HG03066 (cell line): ENCODE results near the gene ZNRF3.
"Not testable (repeated sequence)": the region's sequence is repeated elsewhere in the genome, so short reads cannot be mapped to it uniquely, and the experiment has no call there.

Experiments
- ATAC-seq: cut with Tn5 transposase; IDR thresholded peaks from one replicate; pipeline ENCODE4 v1.9.1; 2021; ENCODE audit warnings: low read depth; ENCODE audit not compliant: unreplicated experiment

ZNRF3 gene

GRCh38 chr22:29029202-29030000 lies 146.0 kb downstream of the ZNRF3 start:
- no peak for ATAC-seq

GRCh38 chr22:29030016-29030617 lies 146.7 kb downstream of the ZNRF3 start:
- ATAC-seq: no peak

- no peak for ATAC-seq
Observed at GRCh38 chr22:29030618-29031226, 147.3 kb downstream of the ZNRF3 start.

- no peak for ATAC-seq
Observed at GRCh38 chr22:29031227-29032011, 148.0 kb downstream of the ZNRF3 start.

GRCh38 chr22:29032014-29032475 lies 148.7 kb downstream of the ZNRF3 start:
- ATAC-seq: no peak

GRCh38 chr22:29032584-29032983 lies 149.2 kb downstream of the ZNRF3 start:
- no peak for ATAC-seq

GRCh38 chr22:29037340-29037932 lies 154.1 kb downstream of the ZNRF3 start:
- ATAC-seq: no peak

- ATAC-seq: no peak
Observed at GRCh38 chr22:29039148-29039547, 155.8 kb downstream of the ZNRF3 start.

- not testable (repeated sequence) for ATAC-seq
Observed at GRCh38 chr22:29039684-29040083, 156.3 kb downstream of the ZNRF3 start.

GRCh38 chr22:29040385-29041275 lies 157.3 kb downstream of the ZNRF3 start:
- ATAC-seq: no peak

- no peak for ATAC-seq
Observed at GRCh38 chr22:29041408-29041807, 158.0 kb downstream of the ZNRF3 start.

- no peak for ATAC-seq
Observed at GRCh38 chr22:29043906-29044575, 160.7 kb downstream of the ZNRF3 start.

GRCh38 chr22:29044657-29045176 lies 161.3 kb downstream of the ZNRF3 start:
- no peak for ATAC-seq

- ATAC-seq: no peak
Observed at GRCh38 chr22:29048822-29049654, 165.7 kb downstream of the ZNRF3 start.

- ATAC-seq: no peak
Observed at GRCh38 chr22:29049655-29050263, 166.4 kb downstream of the ZNRF3 start.

- ATAC-seq: no peak
Observed at GRCh38 chr22:29050457-29050856, 167.1 kb downstream of the ZNRF3 start.

- ATAC-seq: no peak
Observed at GRCh38 chr22:29053048-29053702, 169.8 kb downstream of the ZNRF3 start.
